ENCODE measurements around the gene CLRN1. TPM values are rescaled to one million over a fixed set of nuclear protein-coding genes. Genes with fewer than 3 reads are reported as not detected.

CLRN1 gene
- total RNA-seq, 1 experiment from 2014 or later = not detected

- peaks cover 7% of the 10 kb centered on the region for H3K4me1 Mint-ChIP-seq (ENCODE audit: insufficient read depth, unreplicated experiment)
- H3K36me3 Mint-ChIP-seq (ENCODE audit: insufficient read depth, unreplicated experiment) = no peaks in the 10 kb centered on the region
- ChIA-PET CTCF (interaction anchor here (1.4 kb wide), 1 partner anchor 9 kb away, joined by 3 read pairs; no protein-coding TSS in a partner anchor), POLR2A (interaction anchor here (1.2 kb wide), 1 partner anchor 14 kb away, joined by 3 read pairs; no protein-coding TSS in a partner anchor)
- no peaks in the 10 kb centered on the region for H3K9me3 Mint-ChIP-seq (ENCODE audit: unreplicated experiment)
- TF ChIP-seq CTCF (IDR thresholded peaks at IDR 0.05; ENCODE audit: unreplicated experiment) = no peak
- H3K4me3 Mint-ChIP-seq (ENCODE audit: unreplicated experiment) = no peak overlapping the region
- no peak overlapping the region for H3K27ac Mint-ChIP-seq (ENCODE audit: low read depth, unreplicated experiment)
- intact Hi-C loops (cut with micrococcal nuclease) = no loop called here
- H3K27me3 Mint-ChIP-seq (ENCODE audit: insufficient read depth, unreplicated experiment) = no peaks in the 10 kb centered on the region
- DNase-seq (ENCODE audit: unreplicated experiment) = peak; percentile 30
- no TSS peak for BruUV-seq (replicated peaks)
Observed at GRCh38 chr3:151003029-151003767, 30.7 kb upstream of the CLRN1 start.

GRCh38 chr3:151002003-151002981 lies 29.8 kb upstream of the CLRN1 start:
- POLR2A ChIA-PET = no interaction called here

GRCh38 chr3:150998996-150999395 lies 26.5 kb upstream of the CLRN1 start:
- POLR2A ChIA-PET = no interaction called here
- Mint-ChIP-seq H3K9me3 (ENCODE audit: unreplicated experiment) (peaks cover 5% of the 10 kb centered on the region), H3K27ac (ENCODE audit: low read depth, unreplicated experiment) (no peak overlapping the region), H3K4me3 (ENCODE audit: unreplicated experiment) (no peak overlapping the region), H3K4me1 (ENCODE audit: insufficient read depth, unreplicated experiment) (peaks cover 7% of the 10 kb centered on the region), H3K27me3 (ENCODE audit: insufficient read depth, unreplicated experiment) (peaks cover 10% of the 10 kb centered on the region), H3K36me3 (ENCODE audit: insufficient read depth, unreplicated experiment) (no peaks in the 10 kb centered on the region)
- no TSS peak for BruUV-seq (replicated peaks)
- TF ChIP-seq CTCF (IDR thresholded peaks at IDR 0.05; ENCODE audit: unreplicated experiment) = no peak
- CTCF ChIA-PET = interaction anchor here (0.8 kb wide), 1 partner anchor 25 kb away, joined by 3 read pairs; no protein-coding TSS in a partner anchor
- intact Hi-C loops (cut with micrococcal nuclease) = no loop called here
- DNase-seq (ENCODE audit: unreplicated experiment) = no peak

More at GRCh38 chr3:151002003-151002981, 29.8 kb upstream of the CLRN1 start:
- H3K4me3 Mint-ChIP-seq (ENCODE audit: unreplicated experiment) = no peak overlapping the region
- DNase-seq (ENCODE audit: unreplicated experiment) = no peak
- H3K4me1 Mint-ChIP-seq (ENCODE audit: insufficient read depth, unreplicated experiment) = peaks cover 7% of the 10 kb centered on the region
- H3K27me3 Mint-ChIP-seq (ENCODE audit: insufficient read depth, unreplicated experiment) = peaks cover 7% of the 10 kb centered on the region
- CTCF ChIA-PET = interaction anchor here (1.4 kb wide), 1 partner anchor 8 kb away, joined by 3 read pairs; no protein-coding TSS in a partner anchor
- TF ChIP-seq CTCF (IDR thresholded peaks at IDR 0.05; ENCODE audit: unreplicated experiment) = no peak
- H3K36me3 Mint-ChIP-seq (ENCODE audit: insufficient read depth, unreplicated experiment) = no peaks in the 10 kb centered on the region
- H3K9me3 Mint-ChIP-seq (ENCODE audit: unreplicated experiment) = peaks cover 5% of the 10 kb centered on the region
- intact Hi-C loops (cut with micrococcal nuclease) = no loop called here
- no peak overlapping the region for H3K27ac Mint-ChIP-seq (ENCODE audit: low read depth, unreplicated experiment)
- BruUV-seq (replicated peaks) = no TSS peak

- intact Hi-C loops (cut with micrococcal nuclease) = no loop called here
- Mint-ChIP-seq H3K27me3 (ENCODE audit: insufficient read depth, unreplicated experiment) (peaks cover 28% of the 10 kb centered on the region), H3K4me3 (ENCODE audit: unreplicated experiment) (no peak overlapping the region), H3K27ac (ENCODE audit: low read depth, unreplicated experiment) (no peak overlapping the region), H3K9me3 (ENCODE audit: unreplicated experiment) (peaks cover 5% of the 10 kb centered on the region), H3K4me1 (ENCODE audit: insufficient read depth, unreplicated experiment) (no peaks in the 10 kb centered on the region), H3K36me3 (ENCODE audit: insufficient read depth, unreplicated experiment) (no peaks in the 10 kb centered on the region)
- no peak for DNase-seq (ENCODE audit: unreplicated experiment)
- no TSS peak for BruUV-seq (replicated peaks)
- CTCF ChIA-PET = interaction anchor here (0.6 to 0.7 kb wide), 2 partner anchors 12 to 920 kb away, joined by 3 to 4 read pairs; no protein-coding TSS in a partner anchor
- TF ChIP-seq CTCF (IDR thresholded peaks at IDR 0.05; ENCODE audit: unreplicated experiment) = no peak
- POLR2A ChIA-PET = no interaction called here
Observed at GRCh38 chr3:150996731-150997130, 24.2 kb upstream of the CLRN1 start.

Measured in MCF 10A (cell line).